ENCODE results near the gene KCNMA1.
"Not testable (repeated sequence)": the region's sequence is repeated elsewhere in the genome, so short reads cannot be mapped to it uniquely, and the experiment has no call there.

KCNMA1 gene

GRCh38 chr10:77433546-77433945 lies 204.1 kb downstream of the KCNMA1 start:
- DNase-seq, result no peak

DNA sequence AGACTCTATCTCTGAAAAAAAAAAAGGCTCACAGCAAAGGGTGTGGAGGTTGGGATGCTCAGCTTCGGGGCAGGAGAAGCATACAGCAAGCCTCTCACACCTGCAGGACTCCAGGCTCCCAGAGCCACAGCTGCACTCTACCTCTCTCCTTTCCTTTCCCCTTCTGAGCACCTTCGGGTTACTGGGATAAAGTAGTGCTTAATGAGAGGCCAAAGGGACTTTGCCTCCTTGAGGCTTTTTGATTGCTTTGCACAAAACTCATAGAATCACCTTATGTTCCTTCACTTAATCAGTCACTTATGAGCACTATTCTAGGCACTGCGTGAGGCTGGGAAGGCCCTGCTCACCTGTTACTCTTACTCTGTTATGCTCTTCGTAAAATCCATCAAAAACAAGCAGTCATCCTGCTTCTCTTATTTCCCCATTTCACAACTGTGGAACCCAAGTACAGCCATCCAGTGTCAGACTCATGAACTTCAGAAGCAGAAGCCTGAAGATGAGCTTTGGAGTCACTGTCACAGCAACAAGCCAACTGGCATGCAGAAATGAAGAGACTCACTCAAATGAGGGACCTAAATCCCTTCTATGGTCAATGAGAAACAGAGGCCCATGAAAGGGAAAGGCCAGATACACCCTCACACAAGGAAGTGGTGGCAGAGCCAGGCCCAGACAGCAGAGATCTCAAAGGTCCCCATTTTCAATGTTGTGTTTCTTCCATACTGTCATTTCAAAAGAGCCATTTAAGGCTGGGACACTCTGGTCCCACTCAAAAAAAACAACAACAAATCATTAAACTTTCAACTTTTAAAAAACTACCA lies 205.4 kb downstream of the KCNMA1 start:
- DNase-seq, result no peak

DNA sequence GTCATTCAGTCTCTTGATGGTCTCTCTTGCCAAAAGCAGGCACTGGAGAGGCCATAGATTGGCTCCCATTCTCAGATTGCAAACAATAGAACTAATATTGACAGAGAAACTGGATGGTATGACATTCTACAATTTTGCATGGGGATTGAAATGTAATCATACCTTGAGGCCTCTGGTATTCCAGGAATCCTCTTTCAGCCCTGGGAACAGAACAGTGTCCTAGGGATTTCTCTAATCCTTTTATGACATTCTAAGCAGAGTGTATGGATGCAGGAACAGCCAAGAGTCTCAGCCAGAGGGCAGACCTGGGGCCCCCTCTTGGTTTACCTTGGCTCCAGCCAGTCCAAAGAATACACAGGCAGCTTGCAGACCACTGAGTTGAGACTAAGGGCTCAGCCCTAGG lies 206.4 kb downstream of the KCNMA1 start:
- no peak for DNase-seq

GRCh38 chr10:77430530-77430929 lies 207.1 kb downstream of the KCNMA1 start:
- DNase-seq, result no peak

DNA sequence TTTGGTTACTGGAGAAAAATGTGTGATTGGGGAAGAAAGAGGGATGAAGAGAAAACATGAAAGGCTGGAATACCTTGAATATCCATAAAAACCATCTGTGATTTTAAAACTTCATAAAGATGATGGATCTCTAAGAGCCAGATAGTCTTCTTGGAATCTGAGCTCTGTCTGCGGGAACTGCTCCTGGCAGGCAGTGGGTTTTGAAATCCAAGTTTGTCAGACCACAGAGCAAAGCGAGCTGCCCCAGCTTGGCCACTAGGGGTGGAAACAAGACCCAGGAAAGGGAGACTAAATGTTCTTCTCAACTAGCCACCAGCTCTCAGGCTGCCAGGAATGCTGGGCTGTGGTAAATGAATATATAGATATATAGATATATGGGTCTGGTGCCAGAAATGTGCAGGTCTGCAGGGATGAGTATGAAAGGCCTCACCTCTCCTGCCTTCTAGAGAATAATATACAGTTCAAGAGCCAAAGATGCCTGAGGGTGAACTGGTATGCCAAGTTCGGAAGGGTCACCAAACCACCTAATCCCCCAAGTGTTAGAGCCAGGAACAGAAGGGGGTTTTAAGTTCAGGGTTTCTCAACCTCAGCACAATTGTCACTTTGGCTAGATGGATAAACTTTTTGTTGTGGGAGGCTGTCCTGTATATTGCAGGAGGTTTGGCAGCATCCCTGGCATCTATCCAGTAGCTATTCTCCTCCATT lies 208.8 kb downstream of the KCNMA1 start:
- no peak for DNase-seq

DNA sequence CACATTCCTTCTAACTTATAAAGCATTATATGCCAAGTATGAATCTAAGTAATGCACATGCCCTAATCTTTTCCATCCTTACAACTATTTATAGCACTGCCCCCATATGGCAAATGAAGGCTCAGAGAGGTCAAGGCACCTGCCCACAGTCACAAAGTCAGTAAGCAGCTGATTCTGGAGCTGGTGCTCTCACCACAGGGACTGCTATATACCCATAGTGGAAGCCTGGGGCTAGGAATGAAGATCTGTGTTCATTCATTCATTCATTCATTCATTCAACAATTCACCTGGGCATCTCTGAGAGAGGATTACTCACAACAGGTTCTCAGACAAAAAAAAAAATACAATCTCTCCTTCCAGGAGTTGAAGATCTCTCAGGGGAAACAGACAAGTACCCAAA lies 213.4 kb downstream of the KCNMA1 start:
- DNase-seq, result no peak

DNA sequence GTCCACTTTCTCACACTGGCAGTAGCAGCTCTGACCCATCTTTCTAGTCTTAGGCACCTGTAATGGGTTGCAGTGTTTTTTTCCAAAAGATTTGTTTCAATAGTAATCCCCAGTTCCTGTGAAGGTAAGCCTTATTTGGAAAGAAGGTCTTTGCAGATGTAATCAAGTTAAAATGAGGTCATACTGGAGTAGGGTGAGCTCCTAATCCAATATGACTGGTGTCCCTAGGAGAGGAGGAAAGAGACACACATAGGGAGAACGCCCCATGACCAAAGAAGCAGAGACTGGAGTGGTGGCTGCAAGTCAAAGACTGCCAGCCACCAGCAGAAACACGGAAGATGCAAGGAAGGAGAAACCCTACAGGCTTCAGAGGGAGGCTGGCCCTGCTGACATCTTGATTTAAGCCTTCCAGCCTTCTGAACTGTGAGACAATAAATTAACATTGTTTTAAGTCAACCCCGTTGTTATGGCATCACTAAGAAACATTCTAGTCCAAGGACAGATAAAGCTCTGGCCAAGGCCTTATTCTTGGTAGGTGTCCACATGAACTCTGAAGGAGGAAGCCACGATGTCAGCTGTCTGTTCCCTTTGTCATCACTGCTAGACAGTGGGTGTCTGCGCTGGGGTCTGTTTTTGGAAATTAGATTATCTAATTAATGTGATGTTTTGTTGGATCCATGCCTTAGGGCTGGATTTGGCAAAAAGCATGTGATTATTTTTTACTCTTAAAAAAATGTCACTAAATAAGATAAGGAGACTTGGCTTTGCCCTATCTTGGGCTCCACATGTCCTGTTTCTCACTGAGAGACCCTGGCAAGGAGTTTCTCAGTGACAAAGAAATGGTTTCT lies 214.9 kb downstream of the KCNMA1 start:
- DNase-seq, result no peak

DNA sequence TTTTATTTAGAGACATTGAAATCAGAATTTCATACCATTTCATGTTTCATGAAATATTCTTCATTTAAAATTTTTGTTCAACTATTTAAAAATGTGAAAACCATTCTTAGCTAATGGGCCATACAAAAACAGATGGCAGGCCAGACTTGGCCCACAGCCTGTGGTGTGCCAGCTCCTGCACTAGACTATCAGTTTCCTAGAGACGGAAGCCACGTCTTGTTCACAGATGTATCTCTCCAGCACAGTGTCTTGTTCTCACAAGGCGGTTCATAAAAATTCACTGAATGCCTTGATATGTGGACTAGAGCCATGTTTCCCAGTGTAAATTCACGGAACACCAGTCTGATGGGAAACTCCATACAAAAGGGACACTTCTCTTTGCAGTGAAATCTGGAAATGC lies 216.0 kb downstream of the KCNMA1 start:
- no peak for DNase-seq

DNA sequence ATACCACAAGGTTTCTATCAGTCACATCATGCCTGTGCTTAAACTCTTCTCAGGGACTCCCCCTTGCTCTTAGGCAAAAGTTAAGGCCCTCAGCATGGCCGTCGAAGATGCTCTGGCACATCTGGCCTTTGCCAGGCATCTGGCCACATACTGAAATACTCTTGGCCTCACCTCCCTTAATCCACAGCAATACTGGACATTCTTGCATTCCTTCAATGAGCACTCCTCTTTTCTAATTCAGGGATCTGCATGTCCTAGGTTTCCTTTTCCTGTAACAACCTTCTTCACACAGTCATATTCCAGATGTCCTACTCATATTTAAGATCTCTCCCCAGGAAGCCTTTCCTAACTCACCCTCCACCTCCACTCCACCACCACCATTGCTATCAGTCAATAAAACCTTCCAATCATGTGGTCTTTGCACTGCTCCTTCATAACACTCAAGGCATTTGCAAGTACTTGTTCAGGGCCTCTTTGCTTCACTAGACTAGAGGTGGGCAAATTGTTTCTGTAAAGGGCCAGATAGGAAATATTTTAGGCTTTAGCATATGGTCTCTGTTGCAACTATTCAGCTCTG lies 216.6 kb downstream of the KCNMA1 start:
- no peak for DNase-seq

GRCh38 chr10:77419979-77420378 lies 217.6 kb downstream of the KCNMA1 start:
- no peak for DNase-seq

- no peak for DNase-seq
Measured at GRCh38 chr10:77419056-77419455, 218.6 kb downstream of the KCNMA1 start.

DNA sequence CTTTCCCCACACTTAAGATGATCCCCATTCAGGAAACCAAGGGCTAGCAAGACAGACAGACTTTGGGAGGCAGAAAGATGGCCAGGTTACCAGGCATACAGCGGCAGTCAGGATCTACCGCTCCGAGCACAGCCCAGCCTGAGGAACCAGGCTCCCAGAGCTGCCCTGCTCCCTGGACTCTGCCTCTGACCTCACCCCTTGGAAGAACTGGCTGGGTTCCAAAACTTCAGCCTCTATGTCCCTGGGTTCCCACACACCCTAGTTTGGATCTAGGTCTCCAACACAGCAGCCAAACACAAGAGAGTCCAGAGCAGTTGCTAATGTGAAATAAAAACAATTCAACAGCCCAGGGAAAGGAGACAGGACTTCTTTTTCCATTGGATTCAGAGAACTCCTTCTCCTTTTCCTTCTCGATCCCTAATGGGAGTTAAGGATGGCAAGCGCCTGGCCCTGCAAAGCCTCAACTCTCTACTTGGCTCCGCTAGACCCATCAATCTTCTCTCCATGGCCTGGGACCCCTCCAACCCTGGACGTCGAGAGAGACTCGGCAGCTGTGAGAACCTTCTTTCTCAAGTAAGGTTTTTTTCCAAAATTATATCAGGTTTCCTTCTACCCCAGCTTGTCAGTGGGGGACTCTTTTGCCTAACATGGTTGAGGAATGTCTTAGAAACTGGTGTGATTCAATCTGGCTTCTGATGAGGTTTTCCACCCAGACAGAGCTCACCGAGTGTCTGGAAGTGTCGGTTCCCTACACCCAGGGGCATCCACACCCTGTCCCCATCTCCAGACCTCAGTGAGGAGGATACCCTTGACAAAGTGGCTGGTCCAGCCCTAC lies 219.6 kb downstream of the KCNMA1 start:
- DNase-seq, result no peak

GRCh38 chr10:77417359-77417758 lies 220.2 kb downstream of the KCNMA1 start:
- no peak for DNase-seq

GRCh38 chr10:77416311-77417135 lies 221.1 kb downstream of the KCNMA1 start:
- DNase-seq, result no peak

DNA sequence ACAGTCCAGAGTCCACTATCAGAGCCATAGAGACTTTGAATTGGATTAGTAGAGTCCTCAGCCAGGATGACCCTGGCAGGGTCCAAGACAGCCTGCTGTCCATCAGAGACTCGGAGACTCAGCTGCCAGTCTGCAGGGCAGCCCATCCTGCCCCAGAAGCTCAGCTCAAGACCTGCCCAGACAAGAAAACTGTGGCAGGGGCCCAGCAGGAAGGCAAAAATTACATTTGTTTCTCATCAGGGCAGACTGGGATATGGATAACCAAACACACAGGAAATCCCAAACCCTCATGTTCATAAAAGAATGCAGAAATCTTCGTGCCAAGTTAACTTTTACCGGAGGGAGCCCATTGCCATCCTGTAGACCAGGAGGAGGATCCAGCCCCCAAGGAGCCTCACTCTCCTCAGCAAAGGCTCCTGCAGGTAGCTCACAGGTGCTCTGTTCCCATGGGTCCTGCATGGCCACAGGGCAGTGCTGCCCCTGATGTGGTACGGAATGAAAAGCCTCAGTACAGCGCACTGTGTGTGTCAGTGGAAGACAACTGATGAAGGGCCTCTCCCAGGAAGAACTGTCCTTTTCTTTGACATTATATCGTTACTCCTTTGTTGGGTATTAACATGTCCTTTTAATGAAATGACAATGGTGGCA lies 222.2 kb downstream of the KCNMA1 start:
- no peak for DNase-seq

- no peak for DNase-seq
Measured at GRCh38 chr10:77413231-77413630, 224.4 kb downstream of the KCNMA1 start.

- DNase-seq, result not testable (repeated sequence)
Measured at GRCh38 chr10:77412573-77413133, 225.0 kb downstream of the KCNMA1 start.

- DNase-seq, result no peak
Measured at GRCh38 chr10:77411805-77412204, 225.8 kb downstream of the KCNMA1 start.

GRCh38 chr10:77410523-77410922 lies 227.1 kb downstream of the KCNMA1 start:
- DNase-seq, result no peak
